ENCODE measurements around the gene PCDHA10.
"Not testable (repeated sequence)": the region's sequence is repeated elsewhere in the genome, so short reads cannot be mapped to it uniquely, and the experiment has no call there.

PCDHA10 gene

DNA sequence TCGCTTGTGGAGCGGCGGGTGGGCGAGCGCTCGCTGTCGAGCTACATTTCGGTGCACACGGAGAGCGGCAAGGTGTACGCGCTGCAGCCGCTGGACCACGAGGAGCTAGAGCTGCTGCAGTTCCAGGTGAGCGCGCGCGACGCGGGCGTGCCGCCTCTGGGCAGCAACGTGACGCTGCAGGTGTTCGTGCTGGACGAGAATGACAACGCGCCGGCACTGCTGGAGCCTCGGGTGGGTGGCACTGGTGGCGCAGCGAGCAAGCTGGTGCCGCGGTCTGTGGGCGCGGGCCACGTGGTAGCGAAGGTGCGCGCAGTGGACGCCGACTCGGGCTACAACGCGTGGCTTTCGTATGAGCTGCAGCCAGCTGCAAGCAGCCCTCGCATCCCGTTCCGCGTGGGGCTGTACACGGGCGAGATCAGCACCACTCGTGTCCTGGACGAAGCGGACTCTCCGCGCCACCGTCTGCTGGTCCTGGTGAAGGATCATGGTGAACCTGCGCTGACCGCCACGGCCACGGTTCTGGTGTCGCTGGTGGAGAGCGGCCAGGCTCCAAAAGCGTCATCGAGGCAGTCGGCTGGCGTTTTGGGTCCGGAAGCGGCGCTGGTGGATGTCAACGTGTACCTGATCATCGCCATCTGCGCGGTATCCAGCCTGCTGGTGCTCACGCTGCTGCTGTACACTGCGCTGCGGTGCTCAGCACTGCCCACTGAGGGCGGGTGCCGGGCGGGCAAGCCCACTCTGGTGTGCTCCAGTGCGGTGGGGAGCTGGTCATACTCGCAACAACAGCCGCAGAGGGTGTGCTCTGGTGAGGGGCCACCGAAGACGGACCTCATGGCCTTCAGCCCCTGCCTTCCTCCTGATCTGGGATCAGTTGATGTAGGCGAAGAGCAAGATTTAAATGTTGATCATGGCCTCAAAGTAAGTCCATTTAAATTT lies 12.6 kb upstream of the PCDHA10 start:
- no peak for DNase-seq

DNA sequence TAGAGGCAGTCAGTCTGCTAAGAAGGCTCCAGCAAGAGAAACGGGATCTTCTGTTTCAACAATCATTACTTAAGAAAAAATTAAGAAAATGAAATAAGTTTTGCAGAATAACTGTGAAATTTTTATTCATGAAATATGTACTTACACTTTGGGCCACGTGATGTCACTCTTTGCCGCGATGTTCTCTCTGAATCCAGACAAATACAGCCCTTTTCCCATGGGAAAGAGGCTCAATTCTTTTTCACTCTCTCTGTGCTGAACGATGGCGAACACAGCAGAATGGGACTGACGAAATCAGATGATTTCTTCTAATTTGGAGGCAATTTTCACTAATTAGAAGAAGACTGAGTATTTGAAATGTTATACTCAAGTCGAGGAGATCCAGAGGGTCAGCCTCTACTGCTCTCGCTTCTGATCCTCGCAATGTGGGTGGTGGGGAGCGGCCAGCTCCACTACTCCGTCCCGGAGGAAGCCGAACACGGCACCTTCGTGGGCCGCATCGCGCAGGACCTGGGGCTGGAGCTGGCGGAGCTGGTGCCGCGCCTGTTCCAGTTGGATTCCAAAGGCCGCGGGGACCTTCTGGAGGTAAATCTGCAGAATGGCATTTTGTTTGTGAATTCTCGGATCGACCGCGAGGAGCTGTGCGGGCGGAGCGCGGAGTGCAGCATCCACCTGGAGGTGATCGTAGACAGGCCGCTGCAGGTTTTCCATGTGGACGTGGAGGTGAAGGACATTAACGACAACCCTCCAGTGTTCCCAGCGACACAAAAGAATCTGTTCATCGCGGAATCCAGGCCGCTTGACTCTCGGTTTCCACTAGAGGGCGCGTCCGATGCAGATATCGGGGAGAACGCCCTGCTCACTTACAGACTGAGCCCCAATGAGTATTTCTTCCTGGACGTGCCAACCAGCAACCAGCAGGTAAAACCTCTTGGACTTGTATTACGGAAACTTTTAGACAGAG lies 7.3 kb upstream of the PCDHA10 start, which contains the start of gene PCDHA9:
PCDHA9 (plus strand) TSS at position 244 of the 964 bp plus-strand sequence; CDS start at position 358, 114 bp downstream.
- not testable (repeated sequence) for DNase-seq

GRCh38 chr5:140849831-140850634 lies 5.7 kb upstream of the PCDHA10 start:
- DNase-seq: not testable (repeated sequence)

GRCh38 chr5:140857177-140857986 lies 1.7 kb downstream of the PCDHA10 start:
- no peak for DNase-seq

- no peak for DNase-seq
Measured at GRCh38 chr5:140857987-140858240, 2.2 kb downstream of the PCDHA10 start.

DNA sequence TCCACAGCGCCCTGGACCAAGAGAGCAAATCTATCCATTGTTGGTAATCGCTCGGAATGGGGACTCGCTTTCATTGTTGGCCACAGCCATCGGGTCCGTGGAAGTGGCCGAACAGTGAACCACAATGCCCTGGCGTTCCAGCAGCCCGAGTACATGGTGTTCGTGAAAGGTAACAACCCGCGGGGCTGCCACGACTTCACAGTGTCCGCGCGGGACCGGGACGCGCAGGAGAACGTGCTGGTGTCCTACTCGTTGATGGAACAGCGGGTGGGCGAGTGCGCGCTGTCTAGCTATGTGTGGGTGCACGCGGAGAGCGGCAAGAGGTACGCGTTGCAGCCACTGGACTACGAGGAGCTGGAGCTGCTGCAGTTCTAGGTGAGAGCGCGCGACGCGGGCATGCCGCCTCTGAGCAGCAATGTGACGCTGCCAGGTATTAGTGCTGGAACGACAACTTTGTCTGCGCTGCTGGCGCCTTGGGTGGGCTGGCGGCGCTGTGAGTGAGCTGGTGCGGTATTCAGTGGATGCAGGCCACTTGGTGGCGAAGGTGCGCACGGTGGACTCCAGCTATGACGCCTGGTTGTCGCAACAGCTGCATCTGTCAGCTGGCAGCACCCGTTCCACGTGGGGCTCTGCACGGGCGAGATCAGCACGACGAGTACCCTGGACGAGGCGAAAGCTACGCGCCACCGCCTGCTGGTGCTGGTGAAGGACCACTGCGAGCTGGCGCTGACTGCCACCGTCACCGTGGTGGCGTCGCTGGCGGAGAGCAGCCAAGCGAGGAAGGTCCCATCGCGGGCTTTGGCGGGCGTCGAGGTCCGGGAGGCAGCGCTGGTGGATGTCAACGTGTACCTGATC lies 7.0 kb downstream of the PCDHA10 start:
- no peak for DNase-seq

DNA sequence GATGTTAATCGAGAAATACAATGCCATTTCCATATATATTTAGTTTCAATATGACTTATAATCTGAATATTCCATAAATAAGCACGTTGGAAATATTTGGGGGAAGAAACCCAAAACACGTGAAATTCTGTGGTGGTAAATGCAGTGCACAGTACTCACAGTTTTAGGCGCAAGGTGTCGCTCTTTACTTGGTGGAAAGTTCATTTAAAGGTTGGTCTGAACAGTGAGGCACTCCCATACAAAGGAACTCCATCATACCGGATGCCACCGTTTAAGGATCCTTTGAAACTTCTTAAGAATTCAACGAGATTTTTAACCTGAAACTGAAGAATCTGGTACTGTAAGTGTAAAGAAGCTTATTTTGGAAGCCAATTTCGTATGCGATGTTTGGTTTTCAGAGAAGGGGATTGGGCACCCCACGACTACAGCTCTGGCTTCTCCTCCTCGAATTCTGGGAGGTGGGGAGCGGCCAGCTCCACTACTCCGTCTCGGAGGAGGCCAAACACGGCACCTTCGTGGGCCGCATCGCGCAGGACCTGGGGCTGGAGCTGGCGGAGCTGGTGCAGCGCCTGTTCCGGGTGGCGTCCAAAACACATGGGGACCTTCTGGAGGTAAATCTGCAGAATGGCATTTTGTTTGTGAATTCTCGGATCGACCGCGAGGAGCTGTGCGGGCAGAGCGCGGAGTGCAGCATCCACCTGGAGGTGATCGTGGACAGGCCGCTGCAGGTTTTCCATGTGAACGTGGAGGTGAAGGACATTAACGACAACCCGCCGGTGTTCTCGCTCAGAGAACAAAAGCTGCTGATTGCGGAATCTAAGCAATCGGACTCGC lies 13.2 kb downstream of the PCDHA10 start, which contains the start of gene PCDHA11:
PCDHA11 (plus strand) TSS at position 237 of the 834 bp plus-strand sequence; CDS start at position 384, 147 bp downstream.
- DNase-seq: no peak

DNA sequence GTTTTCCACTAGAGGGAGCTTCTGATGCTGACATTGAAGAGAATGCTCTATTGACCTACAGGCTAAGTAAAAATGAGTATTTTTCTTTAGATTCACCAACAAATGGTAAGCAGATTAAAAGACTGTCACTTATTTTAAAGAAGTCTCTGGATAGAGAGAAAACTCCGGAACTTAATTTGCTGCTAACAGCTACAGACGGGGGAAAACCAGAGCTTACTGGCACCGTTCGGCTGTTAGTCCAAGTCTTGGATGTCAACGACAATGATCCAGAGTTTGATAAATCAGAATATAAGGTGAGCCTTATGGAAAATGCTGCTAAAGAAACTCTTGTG lies 13.8 kb downstream of the PCDHA10 start:
- DNase-seq: no peak

DNA sequence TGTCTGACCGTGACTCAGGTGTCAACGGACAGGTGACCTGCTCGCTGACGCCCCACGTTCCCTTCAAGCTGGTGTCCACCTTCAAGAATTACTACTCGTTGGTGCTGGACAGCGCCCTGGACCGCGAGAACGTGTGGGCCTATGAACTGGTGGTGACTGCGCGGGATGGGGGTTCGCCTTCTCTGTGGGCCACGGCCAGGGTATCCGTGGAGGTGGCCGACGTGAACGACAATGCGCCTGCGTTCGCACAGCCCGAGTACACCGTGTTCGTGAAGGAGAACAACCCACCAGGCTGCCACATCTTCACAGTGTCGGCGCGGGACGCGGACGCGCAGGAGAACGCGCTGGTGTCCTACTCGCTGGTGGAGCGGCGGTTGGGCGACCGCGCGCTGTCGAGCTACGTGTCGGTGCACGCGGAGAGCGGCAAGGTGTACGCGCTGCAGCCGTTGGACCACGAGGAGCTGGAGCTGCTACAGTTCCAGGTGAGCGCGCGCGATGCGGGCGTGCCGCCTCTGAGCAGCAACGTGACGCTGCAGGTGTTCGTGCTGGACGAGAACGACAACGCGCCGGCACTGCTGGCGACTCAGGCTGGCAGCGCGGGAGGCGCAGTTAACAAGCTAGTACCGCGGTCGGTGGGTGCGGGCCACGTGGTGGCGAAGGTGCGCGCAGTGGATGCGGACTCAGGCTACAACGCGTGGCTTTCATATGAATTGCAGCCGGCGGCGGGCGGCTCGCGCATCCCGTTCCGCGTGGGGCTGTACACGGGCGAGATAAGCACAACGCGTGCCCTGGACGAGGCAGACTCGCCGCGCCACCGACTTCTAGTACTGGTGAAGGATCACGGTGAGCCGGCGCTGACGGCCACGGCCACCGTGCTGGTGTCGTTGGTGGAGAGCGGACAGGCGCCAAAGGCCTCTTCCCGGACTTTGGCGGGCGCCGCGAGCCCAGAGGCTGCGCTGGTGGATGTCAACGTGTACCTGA lies 14.8 kb downstream of the PCDHA10 start:
- DNase-seq: no peak

- DNase-seq: no peak
Measured at GRCh38 chr5:140875085-140876065, 19.7 kb downstream of the PCDHA10 start, which contains the start of gene PCDHA12. PCDHA12 (plus strand) TSS chr5:140875308; CDS start chr5:140875473, 165 bp downstream.

- not testable (repeated sequence) for DNase-seq
Measured at GRCh38 chr5:140876541-140877261, 21.0 kb downstream of the PCDHA10 start.

DNA sequence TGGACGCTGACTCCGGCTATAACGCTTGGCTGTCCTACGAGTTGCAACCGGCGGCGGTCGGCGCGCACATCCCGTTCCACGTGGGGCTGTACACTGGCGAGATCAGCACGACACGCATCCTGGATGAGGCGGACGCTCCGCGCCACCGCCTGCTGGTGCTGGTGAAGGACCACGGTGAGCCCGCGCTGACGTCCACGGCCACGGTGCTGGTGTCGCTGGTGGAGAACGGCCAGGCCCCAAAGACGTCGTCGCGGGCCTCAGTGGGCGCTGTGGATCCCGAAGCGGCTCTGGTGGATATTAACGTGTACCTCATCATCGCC lies 21.5 kb downstream of the PCDHA10 start:
- DNase-seq: no peak

DNA sequence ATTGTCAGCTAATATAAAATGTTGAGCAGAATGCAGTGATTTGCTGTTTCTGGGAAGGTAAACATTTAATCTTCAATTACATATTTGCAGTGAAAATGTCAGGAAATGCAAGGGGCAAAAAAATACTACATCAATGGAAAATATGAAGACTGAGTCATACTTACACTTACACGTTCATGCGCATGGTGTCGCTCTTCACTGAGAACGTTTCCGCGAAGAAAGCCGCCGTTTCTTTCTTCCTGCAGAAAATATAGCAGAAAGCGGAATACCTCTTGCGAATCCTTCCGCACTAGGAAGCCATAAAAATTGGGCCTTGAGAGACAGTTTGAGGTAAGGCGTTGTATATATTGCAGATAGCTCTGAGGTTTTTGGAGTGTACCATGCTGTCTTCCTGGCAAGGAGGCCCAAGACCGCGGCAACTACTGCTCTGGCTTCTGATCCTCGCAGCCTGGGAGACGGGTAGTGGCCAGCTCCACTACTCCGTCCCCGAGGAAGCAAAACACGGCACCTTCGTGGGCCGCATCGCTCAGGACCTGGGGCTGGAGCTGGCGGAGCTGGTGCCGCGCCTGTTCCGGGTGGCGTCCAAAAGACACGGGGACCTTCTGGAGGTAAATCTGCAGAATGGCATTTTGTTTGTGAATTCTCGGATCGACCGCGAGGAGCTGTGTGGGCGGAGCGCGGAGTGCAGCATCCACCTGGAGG lies 26.3 kb downstream of the PCDHA10 start, which contains the start of gene PCDHA13:
PCDHA13 (plus strand) TSS at position 236 of the 702 bp plus-strand sequence; CDS start at position 381, 145 bp downstream.
- no peak for DNase-seq

DNA sequence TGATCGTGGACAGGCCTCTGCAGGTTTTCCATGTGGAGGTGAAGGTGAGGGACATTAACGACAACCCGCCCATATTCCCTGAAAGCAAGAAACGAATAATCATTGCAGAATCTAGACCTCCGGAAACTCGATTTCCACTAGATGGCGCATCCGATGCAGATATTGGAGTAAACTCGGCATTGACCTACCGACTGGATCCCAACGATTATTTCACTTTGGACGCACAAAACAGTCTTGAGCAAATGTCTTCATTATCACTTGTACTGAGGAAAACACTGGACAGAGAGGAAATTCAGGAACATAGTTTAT lies 26.8 kb downstream of the PCDHA10 start:
- DNase-seq: no peak

DNA sequence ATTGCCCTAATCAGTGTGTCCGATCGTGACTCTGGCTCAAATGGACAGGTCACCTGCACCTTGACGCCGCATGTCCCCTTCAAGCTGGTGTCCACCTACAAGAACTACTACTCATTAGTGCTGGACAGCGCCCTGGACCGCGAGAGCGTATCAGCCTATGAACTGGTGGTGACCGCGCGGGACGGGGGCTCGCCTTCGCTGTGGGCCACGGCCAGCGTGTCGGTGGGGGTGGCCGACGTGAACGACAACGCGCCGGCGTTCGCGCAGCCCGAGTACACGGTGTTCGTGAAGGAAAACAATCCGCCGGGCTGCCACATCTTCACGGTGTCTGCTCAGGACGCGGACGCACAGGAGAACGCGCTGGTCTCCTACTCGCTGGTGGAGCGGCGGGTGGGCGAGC lies 27.7 kb downstream of the PCDHA10 start:
- DNase-seq: no peak
